ENCODE results near the gene CCDC167. TPM values are rescaled to one million over a fixed set of nuclear protein-coding genes. Genes with fewer than 3 reads are reported as not detected.
"Not testable (repeated sequence)": the region's sequence is repeated elsewhere in the genome, so short reads cannot be mapped to it uniquely, and the experiment has no call there.

The CCDC167 gene
- total RNA-seq, 1 donor from 2014 or later, result 82.7 TPM

DNA sequence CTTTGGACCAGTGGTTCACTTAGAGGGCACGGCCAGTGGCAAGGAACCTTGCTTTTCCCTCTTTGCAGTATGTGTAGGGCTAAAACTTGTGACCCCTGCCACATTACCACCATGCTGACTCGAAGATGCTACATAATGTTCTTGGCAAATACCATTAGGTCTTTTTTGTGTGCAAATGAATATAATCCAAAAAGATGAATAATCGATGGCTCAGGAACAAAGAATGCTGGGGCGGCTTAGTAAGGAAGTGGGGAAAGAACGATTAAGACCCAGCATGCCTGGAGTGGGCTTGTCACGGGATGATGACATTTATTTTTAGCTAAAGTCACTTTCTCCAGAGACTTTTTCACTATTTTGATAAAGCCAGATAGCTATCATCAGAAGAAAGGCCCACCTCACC lies 43.6 kb downstream of the CCDC167 start:
- Histone ChIP-seq H3K36me3 (ENCODE audit: control insufficient read depth, insufficient read depth, low read length) (peaks cover 1% of the 10 kb centered on the region), H3K27me3 (ENCODE audit: control insufficient read depth, insufficient read depth, low read length) (no peaks in the 10 kb centered on the region), H3K4me3 (ENCODE audit: low read depth, low read length) (no peak overlapping the region)
- DNase-seq (ENCODE audit: low read depth), result no peak
- TF ChIP-seq, protein P1, sequence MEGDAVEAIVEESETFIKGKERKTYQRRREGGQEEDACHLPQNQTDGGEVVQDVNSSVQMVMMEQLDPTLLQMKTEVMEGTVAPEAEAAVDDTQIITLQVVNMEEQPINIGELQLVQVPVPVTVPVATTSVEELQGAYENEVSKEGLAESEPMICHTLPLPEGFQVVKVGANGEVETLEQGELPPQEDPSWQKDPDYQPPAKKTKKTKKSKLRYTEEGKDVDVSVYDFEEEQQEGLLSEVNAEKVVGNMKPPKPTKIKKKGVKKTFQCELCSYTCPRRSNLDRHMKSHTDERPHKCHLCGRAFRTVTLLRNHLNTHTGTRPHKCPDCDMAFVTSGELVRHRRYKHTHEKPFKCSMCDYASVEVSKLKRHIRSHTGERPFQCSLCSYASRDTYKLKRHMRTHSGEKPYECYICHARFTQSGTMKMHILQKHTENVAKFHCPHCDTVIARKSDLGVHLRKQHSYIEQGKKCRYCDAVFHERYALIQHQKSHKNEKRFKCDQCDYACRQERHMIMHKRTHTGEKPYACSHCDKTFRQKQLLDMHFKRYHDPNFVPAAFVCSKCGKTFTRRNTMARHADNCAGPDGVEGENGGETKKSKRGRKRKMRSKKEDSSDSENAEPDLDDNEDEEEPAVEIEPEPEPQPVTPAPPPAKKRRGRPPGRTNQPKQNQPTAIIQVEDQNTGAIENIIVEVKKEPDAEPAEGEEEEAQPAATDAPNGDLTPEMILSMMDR (IDR thresholded peaks at IDR 0.05; ENCODE audit: insufficient read depth, low read length, poor library complexity, severe bottlenecking), result no peak

DNA sequence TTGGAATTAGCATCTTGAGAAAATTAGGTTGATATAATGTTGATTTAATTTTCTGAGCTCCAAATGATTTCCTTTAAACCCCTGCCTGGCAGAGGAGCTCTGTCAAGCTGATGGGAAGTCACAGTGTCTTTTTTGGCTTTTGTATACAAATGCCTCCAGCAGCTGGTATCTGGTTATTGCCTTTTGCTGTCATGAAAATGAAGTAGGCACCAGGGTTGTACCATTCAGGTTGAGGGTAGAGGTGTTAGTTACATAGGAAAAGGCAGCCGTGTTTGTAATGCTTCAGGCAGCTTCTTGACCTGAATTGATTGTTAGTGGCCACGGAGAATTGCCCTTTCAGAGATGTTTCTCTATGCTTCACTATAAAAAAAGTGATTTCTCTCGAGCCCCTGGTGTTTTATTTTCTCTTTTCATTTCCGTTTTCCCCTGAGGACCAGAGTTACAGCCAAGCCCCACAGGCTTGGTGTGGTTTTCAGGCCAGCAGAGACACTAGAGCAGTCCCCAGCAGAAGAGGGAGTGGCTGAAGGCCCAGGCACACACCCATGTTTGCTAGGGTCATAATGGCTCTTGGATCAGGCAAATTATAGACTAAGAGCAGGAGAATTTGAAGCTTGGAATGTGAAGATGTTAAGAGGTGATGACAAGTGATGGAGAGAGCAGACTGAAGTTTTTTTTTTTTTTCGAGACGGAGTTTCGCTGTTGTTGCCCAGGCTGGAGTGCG lies 45.1 kb downstream of the CCDC167 start:
- Histone ChIP-seq H3K36me3 (ENCODE audit: control insufficient read depth, insufficient read depth, low read length) (peaks cover 1% of the 10 kb centered on the region), H3K4me3 (ENCODE audit: low read depth, low read length) (no peak overlapping the region), H3K27me3 (ENCODE audit: control insufficient read depth, insufficient read depth, low read length) (no peaks in the 10 kb centered on the region)
- TF ChIP-seq, protein P1 (IDR thresholded peaks at IDR 0.05; ENCODE audit: insufficient read depth, low read length, poor library complexity, severe bottlenecking), result no peak
- no peak for DNase-seq (ENCODE audit: low read depth)

DNA sequence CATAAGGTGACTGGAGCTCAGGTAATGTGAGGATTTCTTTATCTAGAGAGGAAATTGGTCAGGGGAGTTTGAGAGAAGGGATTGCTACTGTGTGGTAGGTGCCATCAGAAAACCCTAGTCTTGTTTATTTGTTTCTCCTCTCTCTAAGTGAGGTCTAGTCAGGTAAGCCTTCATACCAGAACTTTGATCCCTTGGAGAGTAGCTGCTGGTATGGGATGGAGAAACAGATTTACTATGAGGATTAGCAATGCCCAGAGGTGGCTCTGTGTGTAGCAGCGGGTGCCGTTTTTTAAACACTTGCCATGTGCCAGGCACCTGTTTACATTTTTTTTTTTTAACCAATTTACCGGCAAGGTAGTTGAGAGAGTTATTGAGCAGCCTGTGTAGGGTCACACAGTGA lies 47.2 kb downstream of the CCDC167 start:
- Histone ChIP-seq H3K36me3 (ENCODE audit: control insufficient read depth, insufficient read depth, low read length) (peaks cover 1% of the 10 kb centered on the region), H3K4me3 (ENCODE audit: low read depth, low read length) (no peak overlapping the region), H3K27me3 (ENCODE audit: control insufficient read depth, insufficient read depth, low read length) (no peaks in the 10 kb centered on the region)
- no peak for DNase-seq (ENCODE audit: low read depth)
- TF ChIP-seq, protein P1 (IDR thresholded peaks at IDR 0.05; ENCODE audit: insufficient read depth, low read length, poor library complexity, severe bottlenecking), result no peak

DNA sequence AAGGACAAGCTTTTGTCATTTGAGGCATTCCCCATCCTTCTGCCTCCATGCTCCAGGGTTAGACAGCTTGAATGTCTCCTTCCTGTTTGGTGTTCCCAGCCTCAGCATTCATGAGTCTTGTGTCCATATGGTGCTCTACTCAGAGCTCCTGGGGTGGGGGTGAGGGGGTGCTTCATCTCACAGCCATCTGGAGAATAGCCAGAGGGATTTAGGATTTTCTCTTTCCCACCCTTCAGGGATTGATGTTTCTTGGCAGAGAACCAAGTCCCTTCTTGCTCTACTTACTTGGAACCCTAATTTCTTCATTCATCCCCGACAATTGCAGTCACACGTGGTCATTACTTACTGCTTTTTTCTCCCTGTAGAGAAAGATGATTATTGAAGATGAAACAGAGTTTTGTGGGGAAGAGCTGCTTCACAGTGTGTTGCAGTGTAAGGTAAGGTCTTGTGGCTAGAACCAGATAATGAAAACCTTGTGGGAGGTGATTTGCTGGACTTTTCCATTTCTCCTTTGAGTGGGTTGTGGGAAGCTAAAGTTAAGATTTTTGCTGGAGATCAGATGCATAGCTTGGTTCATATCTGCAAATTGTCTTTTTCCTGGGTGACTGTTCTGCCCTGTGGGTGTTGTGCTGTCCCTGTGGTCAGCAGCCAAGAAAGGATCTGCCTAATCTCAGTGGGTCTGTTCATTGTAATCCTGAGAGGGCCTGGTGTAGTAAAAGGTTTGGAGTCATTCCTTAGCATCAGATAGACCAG lies 48.1 kb downstream of the CCDC167 start:
- Histone ChIP-seq H3K4me3 (ENCODE audit: low read depth, low read length) (no peak overlapping the region), H3K27me3 (ENCODE audit: control insufficient read depth, insufficient read depth, low read length) (no peaks in the 10 kb centered on the region), H3K36me3 (ENCODE audit: control insufficient read depth, insufficient read depth, low read length) (peaks cover 1% of the 10 kb centered on the region)
- TF ChIP-seq, protein P1 (IDR thresholded peaks at IDR 0.05; ENCODE audit: insufficient read depth, low read length, poor library complexity, severe bottlenecking), result no peak
- no peak for DNase-seq (ENCODE audit: low read depth)

DNA sequence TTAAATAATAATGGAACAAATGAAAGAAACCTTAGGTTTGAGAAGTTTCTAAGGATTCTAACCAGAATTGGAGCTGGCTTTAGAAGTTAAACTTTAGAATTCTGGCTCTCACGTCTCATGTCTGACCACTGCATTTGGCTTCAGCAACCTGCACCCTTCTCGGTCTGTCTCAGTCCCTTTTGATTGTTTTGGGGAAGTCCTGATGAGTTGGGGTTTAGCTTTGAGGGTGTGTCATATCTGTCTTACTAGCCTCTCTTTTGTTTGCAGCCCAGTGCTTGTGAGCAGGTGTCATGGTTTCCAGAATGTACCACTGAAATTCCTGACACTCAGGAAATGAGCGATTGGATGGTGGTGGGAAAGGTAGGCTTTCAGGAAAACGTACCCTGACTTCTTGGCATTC lies 49.7 kb downstream of the CCDC167 start:
- Histone ChIP-seq H3K4me3 (ENCODE audit: low read depth, low read length) (no peak overlapping the region), H3K27me3 (ENCODE audit: control insufficient read depth, insufficient read depth, low read length) (no peaks in the 10 kb centered on the region), H3K36me3 (ENCODE audit: control insufficient read depth, insufficient read depth, low read length) (peaks cover 1% of the 10 kb centered on the region)
- TF ChIP-seq, protein P1 (IDR thresholded peaks at IDR 0.05; ENCODE audit: insufficient read depth, low read length, poor library complexity, severe bottlenecking), result no peak
- DNase-seq (ENCODE audit: low read depth), result no peak

DNA sequence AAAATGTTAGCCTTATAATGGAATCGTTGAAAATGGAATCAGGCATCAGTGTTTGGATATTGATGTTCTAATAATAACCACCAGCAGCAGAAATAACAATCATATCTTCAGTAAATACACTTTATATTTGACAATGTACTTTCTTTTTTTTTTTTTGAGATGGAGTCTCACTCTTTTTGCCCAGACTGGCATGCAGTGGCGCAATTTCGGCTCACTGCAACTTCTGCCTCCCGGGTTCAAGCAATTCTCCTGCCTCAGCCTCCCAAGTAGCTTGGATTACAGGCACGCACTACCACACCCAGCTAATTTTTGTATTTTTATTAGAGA lies 56.5 kb downstream of the CCDC167 start:
- not testable (repeated sequence) for DNase-seq (ENCODE audit: low read depth); H3K27me3 ChIP-seq (ENCODE audit: control insufficient read depth, insufficient read depth, low read length); H3K4me3 ChIP-seq (ENCODE audit: low read depth, low read length); H3K36me3 ChIP-seq (ENCODE audit: control insufficient read depth, insufficient read depth, low read length)
